Activated T-cell treated with anti-CD3 and anti-CD28 coated beads, Interleukin-2, amount 50 U/mL, for 4 hours (primary cell): ENCODE results near the gene RASL12. TPM values are rescaled to one million over a fixed set of nuclear protein-coding genes. Genes with fewer than 3 reads are reported as not detected.
A peak's percentile ranks its signal among the peaks of the same experiment; 100 is the strongest.
"Not testable (repeated sequence)": the region's sequence is repeated elsewhere in the genome, so short reads cannot be mapped to it uniquely, and the experiment has no call there.

Source experiments
- ATAC-seq, 2 donors: fragments of 200-7000 bp; cut with Tn5 transposase; one replicate each; pipeline ENCODE4 v1.10.0; 2021
- DNase-seq: peaks from one replicate; pipeline ENCODE4 v3.0.0-alpha.2; 2020
- H3K27me3 Mint-ChIP-seq: one replicate; pipeline ENCODE4 v1.8.0; 2021; ENCODE audit warnings: low read depth, mixed read lengths
- H3K36me3 Mint-ChIP-seq: one replicate; pipeline ENCODE4 v1.8.0; 2022; ENCODE audit warnings: mixed read lengths; ENCODE audit not compliant: insufficient read depth
- H3K4me1 Mint-ChIP-seq: one replicate; pipeline ENCODE4 v1.8.0; 2021; ENCODE audit warnings: low read depth, mixed read lengths
- H3K4me3 Mint-ChIP-seq: one replicate; pipeline ENCODE4 v1.8.0; 2021; ENCODE audit warnings: mild to moderate bottlenecking, moderate library complexity, mixed read lengths
- H3K9me3 Mint-ChIP-seq: one replicate; pipeline ENCODE4 v1.8.0; 2021; ENCODE audit warnings: mixed read lengths
- total RNA-seq, 3 donors: library from RNA; stranded (reverse); gene quantifications; one replicate each; pipeline ENCODE4 v1.2.1, GENCODE V29; 2021

RASL12 gene
- total RNA-seq, 3 donors from 2014 or later = not detected

DNA sequence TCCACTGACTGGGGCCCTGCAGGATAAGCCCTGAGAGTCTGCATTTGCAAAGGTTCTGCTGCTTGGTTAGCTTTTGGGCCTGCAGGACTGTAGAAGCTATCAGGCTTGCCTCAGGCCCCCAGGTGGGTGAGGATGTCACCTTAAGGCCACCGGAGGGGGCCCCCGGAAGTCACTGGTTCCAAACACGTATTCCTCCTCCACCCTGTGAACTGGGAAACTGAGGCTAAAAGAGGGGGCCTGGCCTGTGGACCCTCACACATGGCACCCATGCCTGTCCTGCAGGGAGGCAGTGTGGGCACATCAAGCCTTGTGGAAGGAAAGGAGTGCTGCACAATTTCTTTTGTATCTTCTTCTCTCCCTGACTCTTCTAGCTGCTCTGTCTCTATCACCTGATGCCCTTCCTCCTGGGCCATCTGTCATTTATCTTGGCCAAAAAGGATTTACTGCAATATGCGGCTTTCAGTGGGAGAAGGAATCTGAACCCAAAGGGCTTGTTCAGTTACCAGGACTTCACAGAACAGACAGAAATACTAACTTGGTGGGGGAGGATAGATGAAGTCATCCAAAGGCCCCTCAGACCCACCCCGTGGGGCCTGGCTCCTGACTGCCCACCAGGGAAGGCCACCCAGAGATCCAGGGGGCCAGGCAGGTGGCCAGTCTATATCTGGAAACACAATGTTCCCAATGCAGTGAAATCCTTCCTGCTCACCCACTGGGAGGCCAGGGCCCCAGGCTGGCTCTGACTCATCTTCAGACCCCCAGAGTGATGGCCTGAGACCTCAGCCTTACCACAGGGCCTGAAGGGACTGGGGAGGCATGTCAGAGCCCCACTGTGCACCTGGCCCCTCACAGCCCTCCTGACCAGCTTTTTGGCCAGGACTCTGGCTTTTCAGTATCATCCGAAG is 28.9 kb upstream of the RASL12 start:
- Mint-ChIP-seq H3K4me1 (peaks cover 4% of the 10 kb centered on the region), H3K9me3 (no peaks in the 10 kb centered on the region), H3K4me3 (no peak overlapping the region), H3K27me3 (no peaks in the 10 kb centered on the region), H3K36me3 (peaks cover 23% of the 10 kb centered on the region)
- DNase-seq = no peak
- no peak for ATAC-seq

- ATAC-seq (no peak), DNase-seq (no peak)
- Mint-ChIP-seq H3K4me3 (no peak overlapping the region), H3K9me3 (no peaks in the 10 kb centered on the region), H3K36me3 (peaks cover 18% of the 10 kb centered on the region), H3K27me3 (no peaks in the 10 kb centered on the region), H3K4me1 (no peaks in the 10 kb centered on the region)
Observed at GRCh38 chr15:65095747-65096104, 27.9 kb upstream of the RASL12 start.

- no peaks in the 10 kb centered on the region for H3K9me3 Mint-ChIP-seq
- no peak overlapping the region for H3K4me3 Mint-ChIP-seq
- H3K36me3 Mint-ChIP-seq = peaks cover 18% of the 10 kb centered on the region
- DNase-seq (no peak), ATAC-seq (no peak)
- no peaks in the 10 kb centered on the region for H3K4me1 Mint-ChIP-seq
- no peaks in the 10 kb centered on the region for H3K27me3 Mint-ChIP-seq
Observed at GRCh38 chr15:65095011-65095746, 27.4 kb upstream of the RASL12 start.

- ATAC-seq (no peak), DNase-seq (no peak)
- Mint-ChIP-seq H3K4me1 (no peaks in the 10 kb centered on the region), H3K36me3 (peaks cover 15% of the 10 kb centered on the region), H3K9me3 (no peaks in the 10 kb centered on the region), H3K4me3 (no peak overlapping the region), H3K27me3 (no peaks in the 10 kb centered on the region)
Observed at GRCh38 chr15:65094294-65094995, 26.7 kb upstream of the RASL12 start.

GRCh38 chr15:65093793-65094170 is 26.0 kb upstream of the RASL12 start:
- not testable (repeated sequence) for DNase-seq, H3K4me1 Mint-ChIP-seq, ATAC-seq, H3K27me3 Mint-ChIP-seq, H3K9me3 Mint-ChIP-seq, H3K4me3 Mint-ChIP-seq
- H3K36me3 Mint-ChIP-seq = peaks cover 11% of the 10 kb centered on the region

DNA sequence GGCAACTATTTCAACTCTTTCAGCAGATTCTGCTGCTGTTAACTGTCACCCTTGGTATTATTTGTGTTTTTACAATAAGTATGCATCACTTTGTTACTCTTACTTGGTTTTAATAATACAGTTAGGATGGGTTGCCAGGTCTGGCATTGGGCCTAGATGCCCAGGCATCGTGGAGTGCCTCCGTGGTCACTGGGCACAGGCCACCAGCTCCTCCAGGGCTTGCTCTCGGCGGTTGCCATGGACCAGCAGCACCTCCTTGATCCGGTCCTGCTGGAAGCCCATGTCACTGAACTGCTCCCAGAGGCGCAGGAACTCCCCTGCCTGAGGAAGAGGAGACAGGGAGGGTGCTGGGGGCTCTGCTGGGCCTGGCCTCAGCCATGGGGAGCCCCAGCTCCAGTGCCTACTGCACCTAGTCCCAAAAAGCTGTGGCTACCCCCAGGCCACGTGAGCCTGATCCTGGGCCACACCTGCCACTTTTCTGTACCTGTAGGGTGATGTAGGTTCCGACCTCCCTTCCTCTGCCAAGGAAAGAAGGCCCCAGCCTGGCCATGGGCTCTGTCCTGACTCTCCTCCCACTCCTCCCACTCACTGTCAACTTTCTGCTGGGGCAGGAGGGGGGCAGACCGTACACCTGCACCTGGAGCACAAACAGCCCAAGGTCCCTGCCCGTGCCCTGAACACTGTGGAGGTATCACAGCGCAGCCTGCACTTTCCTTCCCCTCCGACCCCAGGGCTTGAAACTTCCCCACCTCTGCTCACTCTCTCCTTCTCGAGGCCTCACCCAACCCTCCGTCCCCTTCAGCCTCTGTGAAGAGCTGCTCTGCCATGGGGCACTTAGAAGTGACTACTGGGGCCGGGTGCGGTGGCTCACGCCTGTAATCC is 25.4 kb upstream of the RASL12 start:
- ATAC-seq (no peak), DNase-seq (no peak)
- Mint-ChIP-seq H3K27me3 (no peaks in the 10 kb centered on the region), H3K9me3 (no peaks in the 10 kb centered on the region), H3K4me1 (no peaks in the 10 kb centered on the region), H3K36me3 (peaks cover 6% of the 10 kb centered on the region), H3K4me3 (no peak overlapping the region)

DNA sequence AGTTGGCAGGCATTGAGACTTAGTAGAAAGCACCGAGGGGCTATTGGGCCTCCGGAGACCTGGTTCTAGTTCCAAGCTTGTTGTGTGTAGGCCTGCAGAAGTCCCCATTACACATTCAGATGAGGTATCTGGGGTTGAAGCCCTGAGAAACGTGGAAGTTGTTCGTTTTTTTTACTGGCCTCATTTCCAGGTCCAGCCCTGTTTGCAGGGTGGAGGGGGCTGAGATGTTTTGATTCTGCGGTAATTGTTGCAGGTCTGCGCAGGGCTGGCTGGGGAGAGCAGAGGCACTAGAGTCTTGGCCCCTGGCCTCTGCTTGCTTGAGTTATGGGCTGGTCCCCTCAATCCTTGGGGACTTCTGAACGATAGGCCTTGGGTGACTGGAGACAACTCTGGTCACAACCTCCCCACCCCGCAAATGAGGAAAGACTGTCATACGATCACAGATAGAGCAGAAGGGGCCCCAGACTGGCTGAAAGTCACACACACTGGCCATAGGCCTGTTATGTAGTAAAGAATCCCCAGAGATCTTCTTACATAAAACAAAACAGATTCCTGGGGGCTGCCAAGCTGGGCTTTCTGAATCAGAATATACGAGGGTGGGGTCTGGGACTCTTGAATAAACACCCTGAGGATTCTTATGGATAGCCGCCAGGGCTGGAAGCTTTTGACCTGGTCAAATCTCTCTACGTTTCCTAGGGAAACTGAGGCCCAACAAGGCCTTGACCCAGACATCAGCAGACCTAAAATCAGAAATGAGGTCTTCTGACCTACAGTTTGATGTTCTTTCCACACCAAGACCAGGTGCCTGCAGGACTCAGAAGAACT is 24.4 kb upstream of the RASL12 start:
- Mint-ChIP-seq H3K36me3 (peaks cover 4% of the 10 kb centered on the region), H3K4me1 (no peaks in the 10 kb centered on the region), H3K9me3 (no peaks in the 10 kb centered on the region), H3K4me3 (no peak overlapping the region), H3K27me3 (no peaks in the 10 kb centered on the region)
- DNase-seq (no peak), ATAC-seq (no peak)

DNA sequence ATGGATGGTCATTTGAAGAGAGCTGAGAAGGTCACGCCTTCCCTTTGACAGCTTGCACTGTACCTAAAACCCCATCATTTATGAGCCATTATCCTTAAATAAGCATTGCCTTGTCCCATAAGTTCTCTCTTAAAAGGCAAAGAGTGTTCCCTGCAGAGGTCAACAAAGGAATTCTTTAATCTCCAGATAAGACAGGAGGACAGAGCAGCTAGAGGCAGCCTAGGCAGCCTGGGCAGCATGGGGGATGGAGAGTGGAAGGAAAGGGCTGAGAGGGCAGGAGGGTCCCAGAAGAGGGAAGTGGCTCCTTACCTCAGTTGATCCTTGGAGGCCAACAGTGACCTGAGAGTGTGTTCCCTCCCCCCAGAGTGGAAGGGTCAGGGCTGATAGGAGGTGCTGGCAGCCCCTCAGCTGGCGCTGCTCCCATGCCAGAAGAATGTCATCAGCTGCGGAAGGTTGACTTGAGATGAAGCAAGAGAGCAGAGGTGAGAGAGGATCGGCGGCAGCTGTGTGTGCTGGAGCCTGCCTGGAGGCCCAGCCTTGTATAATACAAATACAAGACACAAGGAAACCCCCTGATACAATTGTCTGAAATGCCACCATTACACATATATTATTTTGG is 21.5 kb upstream of the RASL12 start:
- Mint-ChIP-seq H3K4me3 (no peak overlapping the region), H3K4me1 (no peaks in the 10 kb centered on the region), H3K36me3 (no peaks in the 10 kb centered on the region), H3K27me3 (no peaks in the 10 kb centered on the region), H3K9me3 (no peaks in the 10 kb centered on the region)
- ATAC-seq (no peak), DNase-seq (no peak)

- H3K9me3 Mint-ChIP-seq = no peaks in the 10 kb centered on the region
- H3K36me3 Mint-ChIP-seq = no peaks in the 10 kb centered on the region
- H3K27me3 Mint-ChIP-seq = no peaks in the 10 kb centered on the region
- H3K4me3 Mint-ChIP-seq = no peak overlapping the region
- DNase-seq (no peak), ATAC-seq (no peak)
- no peaks in the 10 kb centered on the region for H3K4me1 Mint-ChIP-seq
Observed at GRCh38 chr15:65088643-65089021, 20.8 kb upstream of the RASL12 start.

GRCh38 chr15:65087873-65088642 is 20.3 kb upstream of the RASL12 start:
- Mint-ChIP-seq H3K9me3 (no peaks in the 10 kb centered on the region), H3K4me1 (no peaks in the 10 kb centered on the region), H3K27me3 (no peaks in the 10 kb centered on the region), H3K36me3 (no peaks in the 10 kb centered on the region), H3K4me3 (no peak overlapping the region)
- DNase-seq (no peak), ATAC-seq (no peak)

GRCh38 chr15:65087411-65087810 is 19.6 kb upstream of the RASL12 start:
- DNase-seq (no peak), ATAC-seq (no peak)
- no peaks in the 10 kb centered on the region for H3K9me3 Mint-ChIP-seq
- no peaks in the 10 kb centered on the region for H3K36me3 Mint-ChIP-seq
- H3K4me1 Mint-ChIP-seq = peaks cover 6% of the 10 kb centered on the region
- H3K27me3 Mint-ChIP-seq = no peaks in the 10 kb centered on the region
- no peak overlapping the region for H3K4me3 Mint-ChIP-seq

DNA sequence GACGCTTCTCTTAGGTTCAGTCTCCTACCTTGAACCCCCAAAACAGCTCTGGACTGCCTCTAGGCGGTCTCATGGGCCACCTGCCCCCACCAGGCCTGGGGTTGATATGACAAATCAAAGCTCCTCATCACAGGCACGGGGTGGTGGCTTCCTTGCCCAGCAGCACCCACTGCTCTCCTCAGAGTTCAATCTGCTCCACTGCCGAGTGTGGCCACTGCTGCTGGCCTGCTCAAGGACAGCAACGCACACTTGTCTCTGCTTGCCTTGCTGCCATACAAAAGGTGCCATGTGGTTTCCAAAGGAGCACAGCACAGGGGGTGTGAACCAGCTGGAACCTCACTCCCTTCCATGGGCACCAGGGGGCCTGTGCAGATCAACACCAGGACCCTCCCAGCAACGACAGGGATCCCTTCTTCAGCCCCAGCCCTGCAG is 18.9 kb upstream of the RASL12 start:
- Mint-ChIP-seq H3K36me3 (no peaks in the 10 kb centered on the region), H3K4me3 (no peak overlapping the region), H3K27me3 (no peaks in the 10 kb centered on the region), H3K4me1 (peaks cover 13% of the 10 kb centered on the region), H3K9me3 (no peaks in the 10 kb centered on the region)
- no peak for DNase-seq
- peak; percentile 39 for ATAC-seq
